Esophagus mucosa (tissue), 1 donor: ENCODE measurements around the gene ARHGEF28. TPM values are rescaled to one million over a fixed set of nuclear protein-coding genes. Genes with fewer than 3 reads are reported as not detected.

Experiments
- ATAC-seq: fragments of 200-7000 bp; cut with Tn5 transposase; one replicate; pipeline ENCODE4 v1.9.1; 2020
- total RNA-seq: library from RNA; stranded (reverse); gene quantifications from one replicate; pipeline ENCODE4 v1.2.4, GENCODE V29; 2023
- donor health status: DM: yes; HTN: yes; CAD: no.

The ARHGEF28 gene
- total RNA-seq, 1 donor from 2014 or later = 7.8 TPM

GRCh38 chr5:73701566-73701965 is 75.6 kb downstream of the ARHGEF28 start:
- ATAC-seq = peak; percentile 91

DNA sequence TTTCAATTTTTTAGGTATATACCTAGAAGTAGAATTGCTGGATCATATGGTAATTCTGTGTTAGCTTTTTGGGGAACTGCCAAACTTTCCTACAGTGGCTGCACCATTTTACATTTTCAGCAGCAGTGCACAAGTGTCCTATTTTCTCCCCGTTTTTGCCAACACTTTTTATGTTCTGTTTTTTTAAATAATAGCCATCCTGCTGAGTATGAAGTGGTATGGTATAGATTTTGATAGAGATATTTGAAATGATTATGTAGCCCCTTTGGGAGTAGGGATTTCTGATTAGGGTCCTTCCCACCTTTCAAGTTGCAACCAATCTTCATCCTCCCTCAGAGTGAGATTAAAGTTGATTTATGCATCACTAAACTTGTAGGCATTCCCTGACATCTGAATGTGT is 76.5 kb downstream of the ARHGEF28 start:
- ATAC-seq = no peak

DNA sequence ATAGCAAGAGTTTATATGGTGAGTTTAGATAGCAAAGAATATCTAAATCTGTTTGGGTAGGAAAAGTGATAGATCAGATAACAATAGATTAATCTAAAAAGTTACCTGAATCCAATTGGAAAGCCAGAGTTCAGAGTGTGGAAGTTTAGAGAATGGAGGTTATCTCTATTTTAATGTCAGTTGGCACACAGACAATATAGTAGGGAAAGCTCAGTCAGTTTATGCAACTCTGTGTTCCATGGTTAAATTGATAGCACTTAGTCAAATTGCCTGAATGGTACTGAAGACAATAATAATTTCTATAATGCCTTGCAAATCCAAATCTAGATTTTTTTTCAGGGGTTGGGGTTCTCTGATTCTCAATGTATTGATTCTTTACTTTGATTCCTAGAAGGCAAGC is 77.0 kb downstream of the ARHGEF28 start:
- ATAC-seq = no peak

GRCh38 chr5:73705364-73705763 is 79.4 kb downstream of the ARHGEF28 start:
- ATAC-seq = no peak

GRCh38 chr5:73706963-73707362 is 81.0 kb downstream of the ARHGEF28 start:
- ATAC-seq = no peak

- no peak for ATAC-seq
These were observed 83.6 kb downstream of the ARHGEF28 start for GRCh38 chr5:73709536-73710129.

DNA sequence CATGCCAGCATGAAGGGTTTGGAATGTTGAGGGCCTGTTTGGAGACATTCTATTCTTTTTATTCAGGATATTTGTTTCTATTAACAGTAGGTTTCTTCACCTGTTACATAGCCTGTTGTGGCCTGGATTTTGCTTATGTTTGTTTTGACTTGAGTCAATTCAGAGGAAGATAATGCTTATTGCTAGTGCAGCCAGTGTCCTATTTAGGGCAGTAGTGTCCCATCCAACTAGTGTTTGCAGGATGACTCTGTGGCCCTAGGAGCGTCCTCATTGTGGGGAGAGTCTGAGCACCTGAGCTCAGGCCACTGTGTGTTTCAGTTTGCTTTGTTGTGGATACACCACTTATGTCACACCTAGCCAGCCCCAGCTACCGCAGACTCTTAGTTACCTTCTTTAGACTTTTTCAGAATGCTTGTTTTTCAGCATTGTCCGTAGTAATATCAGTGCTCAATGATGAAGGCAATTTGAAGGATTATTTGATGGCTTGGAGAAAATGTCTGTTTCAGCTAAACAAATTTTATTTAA is 90.3 kb downstream of the ARHGEF28 start:
- no peak for ATAC-seq

GRCh38 chr5:73718762-73719161 is 92.8 kb downstream of the ARHGEF28 start:
- ATAC-seq = no peak

GRCh38 chr5:73719632-73720031 is 93.6 kb downstream of the ARHGEF28 start:
- ATAC-seq = peak; percentile 29

GRCh38 chr5:73722231-73722630 is 96.2 kb downstream of the ARHGEF28 start:
- ATAC-seq = no peak

DNA sequence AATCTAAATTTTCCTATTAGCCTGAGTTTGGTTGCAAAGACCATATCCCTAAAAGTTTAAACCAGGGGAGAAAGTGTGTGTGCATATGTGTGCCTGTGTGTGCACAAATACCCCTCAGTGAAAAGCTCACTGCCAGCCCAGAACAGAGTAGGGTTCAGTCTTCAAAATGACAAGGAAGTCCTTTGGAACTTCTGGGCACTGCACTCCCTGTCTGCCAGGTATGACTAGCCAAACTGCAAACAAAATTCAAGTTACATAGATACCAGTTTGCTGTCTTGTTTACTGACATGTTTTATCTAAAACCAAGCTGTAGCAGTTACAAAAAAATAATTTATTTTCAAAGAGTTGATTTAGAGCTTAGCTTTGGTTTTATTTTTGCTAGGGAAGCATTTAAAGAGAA is 100.1 kb downstream of the ARHGEF28 start:
- no peak for ATAC-seq

DNA sequence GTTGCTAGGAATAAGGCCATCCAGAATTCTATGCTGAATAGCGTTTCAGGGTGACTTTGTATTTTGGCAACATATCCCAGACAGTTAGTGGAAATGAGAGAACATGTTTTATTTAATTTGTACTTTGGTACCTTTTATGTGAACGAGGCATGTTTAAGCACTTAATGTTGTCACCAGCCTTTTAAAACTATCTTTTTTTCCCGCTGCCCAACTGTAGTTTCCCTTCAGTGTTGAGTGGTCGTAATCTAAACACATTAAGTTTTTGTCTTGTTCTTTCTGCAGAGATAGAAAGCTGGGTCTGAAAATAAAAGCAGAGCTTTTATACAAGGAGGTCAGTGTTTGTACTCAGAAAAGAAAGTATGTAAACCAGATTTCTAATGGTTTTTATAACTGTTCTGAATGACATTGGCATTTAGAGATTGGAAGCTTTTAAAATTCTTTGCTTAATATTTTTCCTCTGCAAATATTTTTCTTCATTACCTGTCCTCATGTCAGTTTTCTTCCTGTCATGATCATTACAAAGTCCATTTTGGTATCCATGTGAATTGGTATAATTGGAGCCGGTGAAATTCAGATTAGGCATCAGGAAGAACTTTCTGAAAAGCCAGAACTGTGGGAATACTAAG is 100.7 kb downstream of the ARHGEF28 start:
- ATAC-seq = no peak

DNA sequence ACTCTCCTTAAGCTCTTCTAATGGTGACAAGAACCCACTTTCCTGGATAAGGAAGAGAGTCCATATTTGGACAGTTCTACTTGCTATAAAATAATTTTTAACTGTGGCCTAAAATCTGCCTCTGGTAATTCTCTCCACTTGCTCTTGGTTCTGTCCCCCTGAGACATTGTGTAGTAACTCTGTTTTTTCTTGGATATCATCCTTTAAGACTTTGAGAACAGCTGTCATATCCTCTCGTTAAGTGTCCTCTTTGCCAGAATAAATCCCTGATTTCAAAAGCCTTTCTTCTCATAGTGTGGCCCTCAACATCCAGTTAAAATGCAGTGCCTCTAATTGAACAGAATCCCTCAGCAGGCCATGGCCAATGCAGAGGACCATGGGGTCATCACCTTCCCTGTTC is 101.5 kb downstream of the ARHGEF28 start:
- no peak for ATAC-seq

- no peak for ATAC-seq
These were observed 102.7 kb downstream of the ARHGEF28 start for GRCh38 chr5:73728493-73729273.

DNA sequence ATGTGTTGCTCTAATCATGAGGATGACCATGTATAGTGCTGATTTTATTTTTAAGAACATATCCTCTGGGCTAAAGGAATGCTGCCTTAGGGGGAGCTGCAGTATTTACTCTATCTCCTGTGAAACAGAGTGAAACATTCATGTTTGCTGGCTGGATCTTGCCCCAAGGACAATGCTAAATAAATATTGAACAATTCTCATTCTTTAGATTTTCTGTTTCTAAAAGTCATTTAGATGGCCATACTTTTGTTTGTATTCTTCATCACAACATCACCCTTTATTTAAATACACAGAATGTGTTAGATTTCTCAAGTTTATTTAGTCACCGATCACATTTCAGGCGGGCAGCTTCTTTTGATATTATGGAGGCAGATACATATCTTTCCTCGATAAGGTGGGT is 103.3 kb downstream of the ARHGEF28 start:
- no peak for ATAC-seq

GRCh38 chr5:73732045-73732444 is 106.0 kb downstream of the ARHGEF28 start:
- no peak for ATAC-seq

DNA sequence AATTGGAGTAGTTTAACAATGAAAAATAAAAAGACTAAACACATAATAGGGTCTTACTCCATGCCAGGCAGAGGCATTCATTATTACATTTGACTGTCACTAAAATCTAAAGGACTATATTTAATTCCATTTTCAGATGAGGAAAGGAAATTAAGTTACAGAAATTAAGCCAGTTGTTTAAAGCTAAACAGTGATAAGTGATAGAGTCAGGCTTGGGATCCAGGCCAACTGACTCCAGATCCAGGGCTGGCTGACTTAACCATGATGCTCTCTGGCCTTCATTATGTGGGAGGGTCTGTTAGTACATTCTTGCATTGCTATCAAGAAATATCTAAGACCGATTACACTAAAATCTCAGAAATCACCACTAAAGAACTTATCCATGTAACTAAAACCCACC is 107.2 kb downstream of the ARHGEF28 start:
- ATAC-seq = no peak

GRCh38 chr5:73735032-73735734 is 109.2 kb downstream of the ARHGEF28 start:
- no peak for ATAC-seq

DNA sequence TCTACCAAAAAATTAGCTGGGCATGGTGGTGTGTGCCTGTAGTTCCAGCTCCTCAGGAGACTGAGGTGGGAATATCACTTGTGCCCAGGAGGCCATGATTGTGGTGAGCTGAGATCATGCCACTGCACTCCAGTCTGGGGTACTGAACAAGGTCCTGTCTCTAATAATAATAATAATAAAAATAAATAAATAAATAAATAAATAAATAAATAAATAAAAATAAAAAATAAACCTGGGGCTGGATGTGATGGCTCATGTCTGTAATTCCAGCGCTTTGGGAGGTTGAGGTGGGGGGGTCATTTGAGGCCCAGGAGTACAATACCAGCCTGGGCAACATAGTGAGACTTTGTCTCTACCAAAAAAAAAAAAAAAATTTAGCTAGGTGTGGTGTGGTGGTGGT is 113.7 kb downstream of the ARHGEF28 start:
- ATAC-seq = no peak

DNA sequence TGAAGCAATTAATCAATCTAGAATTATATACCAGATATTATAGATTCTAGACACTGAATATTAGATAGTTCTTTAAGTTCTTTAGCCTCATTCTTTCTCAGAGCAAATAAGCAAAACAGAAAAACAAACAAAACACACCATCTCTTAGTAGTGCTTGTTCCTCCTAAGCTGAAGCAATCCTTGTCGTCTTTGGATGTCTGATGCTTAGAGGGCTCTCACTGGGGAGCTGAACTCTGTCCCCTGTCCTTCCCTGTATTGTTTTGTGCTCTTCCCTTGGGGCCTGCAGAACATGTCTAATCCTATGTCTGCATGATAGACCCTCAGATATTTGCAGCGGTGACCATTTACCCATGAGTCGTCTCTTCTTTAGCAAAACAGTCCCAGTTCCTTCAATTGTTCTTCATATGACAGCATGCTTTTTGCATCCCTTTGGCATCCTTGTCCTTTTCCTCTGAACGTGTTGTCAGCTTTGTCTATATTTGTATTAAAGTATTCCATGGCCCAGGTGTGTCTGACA is 114.3 kb downstream of the ARHGEF28 start:
- ATAC-seq = no peak

GRCh38 chr5:73743161-73743560 is 117.2 kb downstream of the ARHGEF28 start:
- no peak for ATAC-seq

GRCh38 chr5:73745836-73746235 is 119.8 kb downstream of the ARHGEF28 start:
- ATAC-seq = no peak

DNA sequence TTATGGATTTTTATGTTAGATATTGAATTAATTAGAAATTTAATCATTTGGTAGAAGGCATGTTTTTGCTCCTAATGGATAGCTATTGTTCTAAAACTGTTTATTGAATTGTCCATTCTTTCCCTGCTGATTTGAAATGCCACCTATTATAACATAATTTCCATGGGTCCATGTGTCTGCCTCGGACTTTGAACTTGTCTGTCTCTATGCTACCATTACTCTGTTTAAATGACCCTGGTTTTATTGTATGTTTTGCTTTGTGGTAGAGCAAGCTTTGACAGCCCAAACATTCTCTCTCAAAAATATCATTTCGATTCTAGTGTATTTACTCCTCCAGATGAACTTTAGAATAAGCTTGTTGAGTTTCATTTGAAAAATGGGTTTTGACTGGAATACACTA is 120.6 kb downstream of the ARHGEF28 start:
- no peak for ATAC-seq
